Measurements from ENCODE around the gene SECTM1.

Gene SECTM1

GRCh38 chr17:82291582-82292250 is 41.9 kb downstream of the SECTM1 start:
- TF ChIP-seq CEBPB (IDR thresholded peaks at IDR 0.05): no peak
- no peak for TF ChIP-seq EGR1 (IDR thresholded peaks at IDR 0.05)
- no peak for TF ChIP-seq TAF1 (IDR thresholded peaks at IDR 0.05; ENCODE audit: low read depth)
- TF ChIP-seq MAX (IDR thresholded peaks at IDR 0.05): no peak
- TF ChIP-seq TCF12 (IDR thresholded peaks at IDR 0.05; ENCODE audit: low read depth): no peak
- no peak for TF ChIP-seq RAD21 (IDR thresholded peaks at IDR 0.05; ENCODE audit: low read depth)

DNA sequence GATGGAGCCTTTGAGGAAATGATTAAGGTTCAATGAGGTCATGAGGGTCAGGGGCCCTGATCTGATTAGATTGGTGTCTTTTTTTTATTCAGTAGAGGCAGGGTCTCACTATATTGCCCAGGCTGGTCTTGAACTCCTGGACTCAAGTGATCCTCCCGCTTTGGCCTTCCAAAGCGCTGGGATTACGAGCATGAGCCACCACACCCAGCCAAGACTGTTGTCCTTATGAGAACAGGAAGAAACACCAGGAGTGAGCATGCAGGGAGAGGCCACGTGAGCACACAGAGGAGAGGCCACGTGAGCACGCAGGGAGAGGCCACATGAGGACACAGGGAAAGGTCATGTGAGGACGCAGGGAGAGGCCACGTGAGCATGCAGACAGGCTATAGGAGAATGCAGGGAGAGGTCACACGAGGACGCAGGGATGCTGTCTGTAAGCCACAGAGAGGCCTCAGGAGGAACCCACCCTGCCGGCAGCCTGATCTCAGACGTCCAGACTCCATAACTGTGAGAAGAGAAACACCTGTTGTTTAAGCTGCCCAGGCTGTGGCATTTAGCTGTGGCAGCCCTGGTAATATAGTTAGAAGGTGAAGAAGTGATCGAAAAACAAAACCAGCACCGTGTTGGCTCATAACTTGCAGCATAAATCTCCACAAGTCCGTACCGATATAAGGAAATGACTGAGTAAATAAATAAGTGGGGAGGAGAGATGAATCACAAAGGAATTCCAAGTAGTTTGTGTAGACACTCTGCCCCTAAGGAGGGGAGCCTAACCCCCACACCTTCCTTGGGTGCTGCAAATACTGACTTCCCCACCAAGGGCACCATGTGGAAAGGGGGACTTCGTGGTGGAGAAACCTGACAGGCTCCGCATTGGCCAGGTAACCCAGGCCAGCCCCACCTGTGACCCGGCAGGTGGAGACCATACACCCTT is 45.4 kb downstream of the SECTM1 start:
- TF ChIP-seq ZBTB7A (IDR thresholded peaks at IDR 0.05; ENCODE audit: low read depth) (no peak), YY1 (IDR thresholded peaks at IDR 0.05; ENCODE audit: low read depth) (no peak), RAD21 (IDR thresholded peaks at IDR 0.05; ENCODE audit: low read depth) (no peak)
- TF ChIP-seq, protein P1, sequence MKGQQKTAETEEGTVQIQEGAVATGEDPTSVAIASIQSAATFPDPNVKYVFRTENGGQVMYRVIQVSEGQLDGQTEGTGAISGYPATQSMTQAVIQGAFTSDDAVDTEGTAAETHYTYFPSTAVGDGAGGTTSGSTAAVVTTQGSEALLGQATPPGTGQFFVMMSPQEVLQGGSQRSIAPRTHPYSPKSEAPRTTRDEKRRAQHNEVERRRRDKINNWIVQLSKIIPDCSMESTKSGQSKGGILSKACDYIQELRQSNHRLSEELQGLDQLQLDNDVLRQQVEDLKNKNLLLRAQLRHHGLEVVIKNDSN (IDR thresholded peaks at IDR 0.05): peak; percentile 71

- TF ChIP-seq CEBPB (IDR thresholded peaks at IDR 0.05) (no peak), CREB1 (IDR thresholded peaks at IDR 0.05; ENCODE audit: low read depth) (no peak), EGR1 (IDR thresholded peaks at IDR 0.05) (no peak), NFIC (IDR thresholded peaks at IDR 0.05) (no peak), EP300 (IDR thresholded peaks at IDR 0.05; ENCODE audit: borderline replicate concordance) (no peak), TEAD4 (IDR thresholded peaks at IDR 0.05) (no peak), TCF12 (IDR thresholded peaks at IDR 0.05; ENCODE audit: low read depth) (no peak), YY1 (IDR thresholded peaks at IDR 0.05; ENCODE audit: low read depth) (no peak), FOXM1 (IDR thresholded peaks at IDR 0.05; ENCODE audit: borderline replicate concordance, low read depth) (no peak), ZBTB7A (IDR thresholded peaks at IDR 0.05; ENCODE audit: low read depth) (no peak), MAX (IDR thresholded peaks at IDR 0.05) (no peak), TAF1 (IDR thresholded peaks at IDR 0.05; ENCODE audit: low read depth) (no peak), RAD21 (IDR thresholded peaks at IDR 0.05; ENCODE audit: low read depth) (no peak)
- TF ChIP-seq, protein P2, sequence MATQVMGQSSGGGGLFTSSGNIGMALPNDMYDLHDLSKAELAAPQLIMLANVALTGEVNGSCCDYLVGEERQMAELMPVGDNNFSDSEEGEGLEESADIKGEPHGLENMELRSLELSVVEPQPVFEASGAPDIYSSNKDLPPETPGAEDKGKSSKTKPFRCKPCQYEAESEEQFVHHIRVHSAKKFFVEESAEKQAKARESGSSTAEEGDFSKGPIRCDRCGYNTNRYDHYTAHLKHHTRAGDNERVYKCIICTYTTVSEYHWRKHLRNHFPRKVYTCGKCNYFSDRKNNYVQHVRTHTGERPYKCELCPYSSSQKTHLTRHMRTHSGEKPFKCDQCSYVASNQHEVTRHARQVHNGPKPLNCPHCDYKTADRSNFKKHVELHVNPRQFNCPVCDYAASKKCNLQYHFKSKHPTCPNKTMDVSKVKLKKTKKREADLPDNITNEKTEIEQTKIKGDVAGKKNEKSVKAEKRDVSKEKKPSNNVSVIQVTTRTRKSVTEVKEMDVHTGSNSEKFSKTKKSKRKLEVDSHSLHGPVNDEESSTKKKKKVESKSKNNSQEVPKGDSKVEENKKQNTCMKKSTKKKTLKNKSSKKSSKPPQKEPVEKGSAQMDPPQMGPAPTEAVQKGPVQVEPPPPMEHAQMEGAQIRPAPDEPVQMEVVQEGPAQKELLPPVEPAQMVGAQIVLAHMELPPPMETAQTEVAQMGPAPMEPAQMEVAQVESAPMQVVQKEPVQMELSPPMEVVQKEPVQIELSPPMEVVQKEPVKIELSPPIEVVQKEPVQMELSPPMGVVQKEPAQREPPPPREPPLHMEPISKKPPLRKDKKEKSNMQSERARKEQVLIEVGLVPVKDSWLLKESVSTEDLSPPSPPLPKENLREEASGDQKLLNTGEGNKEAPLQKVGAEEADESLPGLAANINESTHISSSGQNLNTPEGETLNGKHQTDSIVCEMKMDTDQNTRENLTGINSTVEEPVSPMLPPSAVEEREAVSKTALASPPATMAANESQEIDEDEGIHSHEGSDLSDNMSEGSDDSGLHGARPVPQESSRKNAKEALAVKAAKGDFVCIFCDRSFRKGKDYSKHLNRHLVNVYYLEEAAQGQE (IDR thresholded peaks at IDR 0.05; ENCODE audit: low read depth): no peak
- TF ChIP-seq, protein P1 (IDR thresholded peaks at IDR 0.05): no peak
These were observed 46.3 kb downstream of the SECTM1 start for GRCh38 chr17:82287013-82287867.

DNA sequence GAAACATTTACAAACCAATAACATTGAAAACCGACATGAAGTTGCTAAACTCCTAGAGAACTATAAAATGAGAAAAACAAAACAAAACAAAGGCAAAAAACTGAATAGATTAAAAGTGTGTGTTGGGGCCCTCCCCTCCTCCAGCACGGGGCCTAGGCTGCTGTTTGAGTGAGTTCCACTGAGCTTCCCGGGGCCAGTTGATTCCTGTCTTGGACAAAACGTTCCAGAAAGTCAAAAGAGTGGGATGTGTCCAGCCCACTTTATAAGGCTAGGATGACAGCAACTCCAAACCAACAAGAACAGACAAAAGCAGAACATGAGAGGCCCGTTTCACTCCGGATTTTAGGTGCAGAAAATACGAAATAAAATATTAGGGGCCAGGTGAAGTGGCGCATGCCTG is 48.4 kb downstream of the SECTM1 start:
- no peak for TF ChIP-seq EGR1 (IDR thresholded peaks at IDR 0.05)
- TF ChIP-seq TEAD4 (IDR thresholded peaks at IDR 0.05): no peak
- no peak for TF ChIP-seq CEBPB (IDR thresholded peaks at IDR 0.05)
- no peak for TF ChIP-seq EP300 (IDR thresholded peaks at IDR 0.05; ENCODE audit: borderline replicate concordance)
- TF ChIP-seq MAX (IDR thresholded peaks at IDR 0.05): no peak
- no peak for TF ChIP-seq TAF1 (IDR thresholded peaks at IDR 0.05; ENCODE audit: low read depth)
- no peak for TF ChIP-seq CREB1 (IDR thresholded peaks at IDR 0.05; ENCODE audit: low read depth)
- no peak for TF ChIP-seq YY1 (IDR thresholded peaks at IDR 0.05; ENCODE audit: low read depth)
- TF ChIP-seq NFIC (IDR thresholded peaks at IDR 0.05): no peak
- no peak for TF ChIP-seq RAD21 (IDR thresholded peaks at IDR 0.05; ENCODE audit: low read depth)
- no peak for TF ChIP-seq TCF12 (IDR thresholded peaks at IDR 0.05; ENCODE audit: low read depth)
- TF ChIP-seq, protein P1 (IDR thresholded peaks at IDR 0.05): no peak
- TF ChIP-seq, protein P2 (IDR thresholded peaks at IDR 0.05; ENCODE audit: low read depth): no peak
- TF ChIP-seq ZBTB7A (IDR thresholded peaks at IDR 0.05; ENCODE audit: low read depth): no peak
- TF ChIP-seq FOXM1 (IDR thresholded peaks at IDR 0.05; ENCODE audit: borderline replicate concordance, low read depth): no peak
